Testis (tissue), 3 donors: Measurements from ENCODE around the gene RAB22A. TPM values are rescaled to one million over a fixed set of nuclear protein-coding genes. Genes with fewer than 3 reads are reported as not detected.

Experiments
- DNase-seq: peaks from one replicate; pipeline ENCODE4 v3.0.0-alpha.2; 2019
- H3K27ac ChIP-seq, 2 donors: fragments of 200-600 bp; sonication (generic); one replicate each; pipeline ENCODE4 v1.5.1; 2019
- H3K27me3 ChIP-seq: fragments of 200-600 bp; sonication (generic); one replicate; pipeline ENCODE4 v1.5.1; 2019
- H3K36me3 ChIP-seq: fragments of 200-600 bp; sonication (generic); one replicate; pipeline ENCODE4 v1.5.1; 2017; ENCODE audit warnings: low read depth; ENCODE audit errors: missing control alignments
- H3K4me1 ChIP-seq: fragments of 200-600 bp; sonication (generic); one replicate; pipeline ENCODE4 v1.5.1; 2019
- H3K4me3 ChIP-seq, 2 donors: fragments of 200-600 bp; sonication (generic); one replicate each; pipeline ENCODE4 v1.5.1; 2017 to 2019
- H3K9me3 ChIP-seq: fragments of 200-600 bp; sonication (generic); one replicate; pipeline ENCODE4 v1.5.1; 2017
- CTCF ChIP-seq, 3 experiments: fragments of 450-650 bp in 2 of 3; fragments of 200-600 bp in 1 of 3; sonication (generic) in 1 of 3; IDR thresholded peaks; one replicate each; pipeline ENCODE4 v1.5.1; 2016 to 2019; ENCODE audit warnings: antibody characterized with exemption in 3 of 3, mild to moderate bottlenecking in 2 of 3, moderate library complexity in 1 of 3
- POLR2A ChIP-seq: fragments of 450-650 bp; IDR thresholded peaks from one replicate; pipeline ENCODE4 v1.6.1; 2017; ENCODE audit warnings: antibody characterized with exemption, mild to moderate bottlenecking, moderate library complexity
- WGBS, 2 donors: methylation state at CpG; one replicate each; pipeline ENCODE4 v1.1.5; 2018; 5-methylcytosine and 5-hydroxymethylcytosine counted together
- intact Hi-C: fragments of 100-400 bp; cut with DNase I; formaldehyde crosslinking; loops from one replicate; pipeline ENCODE4 v1.15.1; 2023; ENCODE audit warnings: low total_unique reads
- polyA plus RNA-seq: library from polyadenylated mRNA; stranded (reverse); fragments of 350-450 nt; fragmentation: Illumina TruSeq; extraction: RNeasy Lipid Tissue Mini Kit (QIAGEN cat#74804); gene quantifications from one replicate; pipeline ENCODE4 v1.2.3, GENCODE V29; 2014; ENCODE audit warnings: low read depth, low replicate concordance; ENCODE audit not compliant: insufficient read depth
- total RNA-seq, 2 donors: library from RNA; depleted of rRNA; stranded (reverse); fragments of >200 nt; gene quantifications; one replicate each; pipeline ENCODE4 v1.2.3, GENCODE V29; 2016

The RAB22A gene
- total and polyA plus RNA-seq, 3 donors from 2014 or later, result 11.2 to 20.8 (median 19.2) TPM

- Histone ChIP-seq H3K36me3 (no peaks in the 10 kb centered on the region), H3K4me1 (no peaks in the 10 kb centered on the region), H3K27me3 (no peaks in the 10 kb centered on the region), H3K27ac (no peak overlapping the region), H3K9me3 (no peaks in the 10 kb centered on the region), H3K4me3 (no peak overlapping the region)
- intact Hi-C loops, result no loop called here
- DNase-seq, result no peak
- 63 to 83% methylated on average over 2 of the region's 2 CpGs for WGBS, 2 donors
- TF ChIP-seq CTCF (IDR thresholded peaks at IDR 0.05), result no peak
- TF ChIP-seq POLR2A, result no peak
Observed at GRCh38 chr20:58297394-58297793, 12.1 kb upstream of the RAB22A start.

GRCh38 chr20:58300321-58300720 lies 9.2 kb upstream of the RAB22A start:
- Histone ChIP-seq H3K9me3 (no peaks in the 10 kb centered on the region), H3K27ac (no peak overlapping the region), H3K4me3 (no peak overlapping the region), H3K36me3 (no peaks in the 10 kb centered on the region), H3K4me1 (no peaks in the 10 kb centered on the region), H3K27me3 (no peaks in the 10 kb centered on the region)
- WGBS, 2 donors, result 81 to 94% methylated on average over 5 of the region's 5 CpGs
- no peak for TF ChIP-seq POLR2A
- TF ChIP-seq CTCF (IDR thresholded peaks at IDR 0.05), result no peak
- intact Hi-C loops, result no loop called here
- no peak for DNase-seq

- 94 to 100% methylated on average over 1 of the region's 1 CpG for WGBS, 2 donors
- Histone ChIP-seq H3K36me3 (no peaks in the 10 kb centered on the region), H3K27me3 (no peaks in the 10 kb centered on the region), H3K4me3 (no peak overlapping the region), H3K27ac (no peak overlapping the region), H3K4me1 (no peaks in the 10 kb centered on the region), H3K9me3 (no peaks in the 10 kb centered on the region)
- intact Hi-C loops, result no loop called here
- TF ChIP-seq POLR2A (no peak), CTCF (IDR thresholded peaks at IDR 0.05) (no peak)
- no peak for DNase-seq
Observed at GRCh38 chr20:58303547-58303946, 6.0 kb upstream of the RAB22A start.

- Histone ChIP-seq H3K36me3 (no peaks in the 10 kb centered on the region), H3K4me1 (no peaks in the 10 kb centered on the region), H3K27ac (no peak overlapping the region), H3K27me3 (no peaks in the 10 kb centered on the region), H3K9me3 (no peaks in the 10 kb centered on the region), H3K4me3 (no peak overlapping the region)
- TF ChIP-seq CTCF (IDR thresholded peaks at IDR 0.05) (no peak), POLR2A (no peak)
- no peak for DNase-seq
- WGBS, 2 donors, result 90 to 100% methylated on average over 1 of the region's 1 CpG
- intact Hi-C loops, result no loop called here
Observed at GRCh38 chr20:58305061-58305460, 4.5 kb upstream of the RAB22A start.

- intact Hi-C loops, result no loop called here
- no peaks in the 10 kb centered on the region for H3K9me3 ChIP-seq
- H3K4me1 ChIP-seq, result peaks cover 6% of the 10 kb centered on the region
- 85 to 89% methylated on average over 11 of the region's 11 CpGs for WGBS, 2 donors
- no peak for DNase-seq
- no peak overlapping the region for H3K4me3 ChIP-seq
- no peaks in the 10 kb centered on the region for H3K36me3 ChIP-seq
- H3K27me3 ChIP-seq, result no peaks in the 10 kb centered on the region
- no peak overlapping the region for H3K27ac ChIP-seq
- TF ChIP-seq CTCF (IDR thresholded peaks at IDR 0.05), result no peak
Observed at GRCh38 chr20:58306421-58307261, 2.9 kb upstream of the RAB22A start.
